ENCODE results near the gene RBM39. TPM values are rescaled to one million over a fixed set of nuclear protein-coding genes. Genes with fewer than 3 reads are reported as not detected.

The RBM39 gene
- total and polyA plus RNA-seq, 2 of the 8 experiments (the other 6 are each of a cell fraction or from before 2014, with no cell fraction given) = 78.0 to 219 TPM

GRCh38 chr20:35661053-35661452 is 81.0 kb downstream of the RBM39 start (continued):
- TF ChIP-seq CHD7 (IDR thresholded peaks at IDR 0.05; ENCODE audit: insufficient replicate concordance, low read length) = no peak
- TF ChIP-seq ZNF274 (IDR thresholded peaks at IDR 0.05; ENCODE audit: borderline replicate concordance, extremely low read depth, low read length) = no peak
- no peak for TF ChIP-seq CEBPB (IDR thresholded peaks at IDR 0.05; ENCODE audit: low read depth, low read length)
- no peak for TF ChIP-seq SP1 (IDR thresholded peaks at IDR 0.05; ENCODE audit: low read depth, low read length)
- no peak for TF ChIP-seq PHF8 (conservative IDR thresholded peaks at IDR 0.05; ENCODE audit: low read depth, low read length)
- no peak for TF ChIP-seq TAF1 (IDR thresholded peaks at IDR 0.05; ENCODE audit: low read depth, low read length)
- TF ChIP-seq CTBP2 (IDR thresholded peaks at IDR 0.05; ENCODE audit: borderline replicate concordance, insufficient read depth, insufficient read length, low read length) = no peak
- no peak for TF ChIP-seq CTCF (IDR thresholded peaks at IDR 0.05; ENCODE audit: control extremely low read depth in 1 of 3, insufficient read depth in 1 of 3, low read depth in 1 of 3, low read length in 3 of 3)
- no peak for TF ChIP-seq CBX8 (IDR thresholded peaks at IDR 0.05; ENCODE audit: borderline replicate concordance, low read depth, low read length)
